ENCODE measurements around the gene RAPSN. TPM values are rescaled to one million over a fixed set of nuclear protein-coding genes. Genes with fewer than 3 reads are reported as not detected.

Gene RAPSN
- polyA plus RNA-seq, 1 donor = 0.64 TPM

DNA sequence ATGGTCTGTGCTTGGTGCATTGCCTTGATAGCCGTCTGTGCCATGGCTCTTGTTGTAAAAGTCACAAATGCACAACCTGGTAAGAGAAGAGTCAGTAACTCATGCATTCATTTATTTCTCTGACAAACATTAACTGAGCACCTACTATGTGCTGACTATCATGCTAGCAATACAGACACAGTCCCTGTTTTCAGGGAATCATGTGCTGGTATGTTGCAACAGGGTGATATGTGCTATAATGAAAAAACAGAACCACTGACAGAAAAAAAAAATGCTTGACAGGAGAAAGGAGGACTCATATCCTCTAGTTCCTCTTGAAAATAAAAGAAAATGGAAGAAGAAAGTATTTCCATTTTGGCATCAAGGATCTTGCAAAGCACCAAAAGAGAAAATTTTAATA, 34.5 kb upstream of the RAPSN start:
- no peak overlapping the region for H3K4me3 ChIP-seq (ENCODE audit: low read length)
- no peaks in the 10 kb centered on the region for H3K9me3 ChIP-seq (ENCODE audit: control insufficient read depth, low read depth, low read length)
- peaks cover 3% of the 10 kb centered on the region for H3K4me1 ChIP-seq (ENCODE audit: control insufficient read depth, insufficient read depth, low read length)
- H3K27ac ChIP-seq (ENCODE audit: low read length) = no peak overlapping the region
- WGBS (ENCODE audit: insufficient coverage, low lambda C conversion rate) = no CpG with 5 or more reads among the region's 1 CpG
- no peaks in the 10 kb centered on the region for H3K27me3 ChIP-seq (ENCODE audit: control insufficient read depth, insufficient read depth, low read length)
- peaks cover 77% of the 10 kb centered on the region for H3K36me3 ChIP-seq (ENCODE audit: control insufficient read depth, insufficient read depth, low read length)
- no peak for DNase-seq

DNA sequence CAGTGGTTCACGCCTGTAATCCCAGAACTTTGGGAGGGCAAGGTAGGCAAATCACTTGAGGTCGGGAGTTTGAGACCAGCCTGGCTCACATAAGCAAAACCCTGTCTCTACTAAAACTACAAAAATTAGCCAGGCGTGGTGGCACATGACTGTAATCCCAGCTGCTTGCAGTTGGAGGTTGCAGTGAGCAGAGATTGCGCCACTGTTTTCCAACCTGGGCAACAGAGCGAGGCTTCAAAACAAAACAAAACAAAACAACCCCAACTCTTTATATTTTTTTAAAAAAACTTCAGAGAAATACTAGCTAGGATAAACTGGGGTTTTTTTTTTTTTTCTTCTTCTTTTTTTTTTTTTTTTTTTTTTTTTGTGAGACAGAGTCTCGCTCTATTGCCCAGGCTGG, 31.8 kb upstream of the RAPSN start:
- H3K36me3 ChIP-seq (ENCODE audit: control insufficient read depth, insufficient read depth, low read length) = peaks cover 87% of the 10 kb centered on the region

DNA sequence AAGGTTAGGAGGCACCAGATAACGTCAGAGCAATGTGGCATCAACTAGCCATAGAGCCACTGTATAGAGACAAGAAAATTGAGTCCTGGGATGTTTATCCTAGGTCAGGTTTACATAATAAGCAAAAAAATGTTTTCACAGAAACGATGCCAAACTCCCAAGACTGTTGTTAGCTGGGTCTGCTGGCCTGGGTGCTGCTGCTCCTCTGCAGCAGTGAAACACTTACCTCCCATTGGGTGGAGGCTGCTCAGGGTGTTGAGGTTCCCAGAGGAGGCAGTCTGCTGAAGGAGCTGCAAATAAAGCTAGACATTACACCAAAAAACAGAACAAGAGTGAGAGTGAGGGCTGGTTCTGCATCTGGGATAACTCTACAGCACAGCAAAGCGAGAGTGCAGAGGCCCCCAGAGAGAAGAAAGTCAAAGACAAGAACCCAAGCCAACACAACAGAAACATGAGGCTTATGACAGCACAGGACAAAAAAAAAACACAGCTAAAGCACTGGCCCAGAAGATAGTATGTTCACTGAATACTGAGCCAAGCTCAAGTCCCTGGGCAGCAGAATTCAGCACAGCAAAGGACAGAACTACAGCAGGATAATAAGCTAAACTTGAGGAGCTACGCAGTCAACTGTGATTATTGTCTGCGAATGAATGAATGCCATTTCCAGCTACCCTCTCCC, 29.9 kb upstream of the RAPSN start:
- no peak for DNase-seq
- no peaks in the 10 kb centered on the region for H3K27me3 ChIP-seq (ENCODE audit: control insufficient read depth, insufficient read depth, low read length)
- H3K27ac ChIP-seq (ENCODE audit: low read length) = no peak overlapping the region
- H3K4me1 ChIP-seq (ENCODE audit: control insufficient read depth, insufficient read depth, low read length) = no peaks in the 10 kb centered on the region
- H3K9me3 ChIP-seq (ENCODE audit: control insufficient read depth, low read depth, low read length) = no peaks in the 10 kb centered on the region
- no peak overlapping the region for H3K4me3 ChIP-seq (ENCODE audit: low read length)
- no CpG with 5 or more reads among the region's 5 CpGs for WGBS (ENCODE audit: insufficient coverage, low lambda C conversion rate)
- peaks cover 93% of the 10 kb centered on the region for H3K36me3 ChIP-seq (ENCODE audit: control insufficient read depth, insufficient read depth, low read length)

More for the DNA sequence above, 31.8 kb upstream of the RAPSN start:
- WGBS (ENCODE audit: insufficient coverage, low lambda C conversion rate) = no CpG with 5 or more reads among the region's 6 CpGs
- no peak for DNase-seq
- no peaks in the 10 kb centered on the region for H3K9me3 ChIP-seq (ENCODE audit: control insufficient read depth, low read depth, low read length)
- H3K27me3 ChIP-seq (ENCODE audit: control insufficient read depth, insufficient read depth, low read length) = no peaks in the 10 kb centered on the region
- no peaks in the 10 kb centered on the region for H3K4me1 ChIP-seq (ENCODE audit: control insufficient read depth, insufficient read depth, low read length)
- H3K27ac ChIP-seq (ENCODE audit: low read length) = no peak overlapping the region
- no peak overlapping the region for H3K4me3 ChIP-seq (ENCODE audit: low read length)

DNA sequence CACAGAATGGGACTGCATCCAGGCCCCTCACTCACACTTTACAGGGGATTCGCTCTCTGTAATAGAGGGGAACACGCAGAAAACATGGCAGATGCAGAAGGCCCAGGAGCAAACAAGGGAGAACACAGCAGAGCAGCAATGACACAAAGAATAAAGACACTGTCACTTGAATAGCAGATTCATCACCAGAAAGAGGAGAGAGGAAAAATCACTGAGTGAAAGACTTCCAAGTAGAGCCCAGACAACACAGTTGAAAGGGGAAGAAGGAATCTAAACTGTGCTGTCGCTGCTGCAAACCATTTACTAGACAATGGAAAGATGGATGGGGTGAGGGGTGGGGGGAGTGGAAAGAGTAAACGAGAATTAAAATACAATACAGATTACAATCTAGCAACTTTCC, 28.8 kb upstream of the RAPSN start:
- 60% methylated on average over 1 of the region's 4 CpGs for WGBS (ENCODE audit: insufficient coverage, low lambda C conversion rate)
- Histone ChIP-seq H3K27me3 (ENCODE audit: control insufficient read depth, insufficient read depth, low read length) (no peaks in the 10 kb centered on the region), H3K27ac (ENCODE audit: low read length) (no peak overlapping the region), H3K4me1 (ENCODE audit: control insufficient read depth, insufficient read depth, low read length) (no peaks in the 10 kb centered on the region), H3K36me3 (ENCODE audit: control insufficient read depth, insufficient read depth, low read length) (peaks cover 91% of the 10 kb centered on the region), H3K4me3 (ENCODE audit: low read length) (no peak overlapping the region), H3K9me3 (ENCODE audit: control insufficient read depth, low read depth, low read length) (no peaks in the 10 kb centered on the region)
- no peak for DNase-seq

DNA sequence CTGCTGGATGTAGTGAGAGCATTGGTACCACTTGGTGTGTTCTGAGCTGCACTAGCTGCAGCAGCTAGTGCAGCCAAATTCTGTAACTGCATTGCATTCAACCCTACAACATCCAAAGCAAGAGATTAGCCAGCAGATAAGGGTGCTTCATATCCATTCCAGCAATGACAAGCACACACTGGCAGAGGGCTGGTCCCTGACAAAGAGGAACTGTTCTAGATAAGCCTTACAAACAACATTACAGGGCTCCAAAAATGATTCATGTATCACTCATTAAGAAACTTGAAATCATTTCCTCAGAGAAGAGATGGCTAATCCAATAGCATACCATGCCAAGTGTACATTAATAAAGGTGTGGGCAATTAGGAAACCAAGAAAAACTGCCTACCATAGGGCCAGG, 28.4 kb upstream of the RAPSN start:
- DNase-seq = no peak
- H3K27ac ChIP-seq (ENCODE audit: low read length) = no peak overlapping the region
- no peak overlapping the region for H3K4me3 ChIP-seq (ENCODE audit: low read length)
- peaks cover 91% of the 10 kb centered on the region for H3K36me3 ChIP-seq (ENCODE audit: control insufficient read depth, insufficient read depth, low read length)
- no peaks in the 10 kb centered on the region for H3K9me3 ChIP-seq (ENCODE audit: control insufficient read depth, low read depth, low read length)
- no peaks in the 10 kb centered on the region for H3K4me1 ChIP-seq (ENCODE audit: control insufficient read depth, insufficient read depth, low read length)
- no peaks in the 10 kb centered on the region for H3K27me3 ChIP-seq (ENCODE audit: control insufficient read depth, insufficient read depth, low read length)

DNA sequence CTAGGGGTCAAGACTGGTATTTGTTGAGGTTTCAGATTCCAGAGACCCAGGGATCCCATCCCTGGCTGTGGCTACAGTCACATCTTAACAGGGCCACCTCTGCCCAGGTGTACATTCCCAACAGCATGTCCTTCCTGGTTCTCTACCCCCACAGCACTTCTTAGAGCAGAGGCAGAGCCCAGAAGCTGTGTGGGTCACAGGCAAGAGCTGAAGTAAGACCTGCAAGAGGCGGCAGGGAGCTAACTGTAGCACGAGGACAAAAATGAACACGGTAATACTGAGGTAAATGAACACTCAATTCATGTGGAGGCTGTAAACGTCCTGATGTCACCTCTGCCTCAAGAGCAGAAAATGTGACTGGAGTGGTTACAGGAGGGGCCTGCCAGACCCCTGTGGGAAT, 21.7 kb upstream of the RAPSN start:
- Histone ChIP-seq H3K36me3 (ENCODE audit: control insufficient read depth, insufficient read depth, low read length) (peaks cover 83% of the 10 kb centered on the region), H3K9me3 (ENCODE audit: control insufficient read depth, low read depth, low read length) (no peaks in the 10 kb centered on the region), H3K27me3 (ENCODE audit: control insufficient read depth, insufficient read depth, low read length) (no peaks in the 10 kb centered on the region), H3K4me3 (ENCODE audit: low read length) (no peak overlapping the region), H3K27ac (ENCODE audit: low read length) (no peak overlapping the region), H3K4me1 (ENCODE audit: control insufficient read depth, insufficient read depth, low read length) (no peaks in the 10 kb centered on the region)
- WGBS (ENCODE audit: insufficient coverage, low lambda C conversion rate) = 100% methylated on average over 1 of the region's 4 CpGs
- DNase-seq = no peak

DNA sequence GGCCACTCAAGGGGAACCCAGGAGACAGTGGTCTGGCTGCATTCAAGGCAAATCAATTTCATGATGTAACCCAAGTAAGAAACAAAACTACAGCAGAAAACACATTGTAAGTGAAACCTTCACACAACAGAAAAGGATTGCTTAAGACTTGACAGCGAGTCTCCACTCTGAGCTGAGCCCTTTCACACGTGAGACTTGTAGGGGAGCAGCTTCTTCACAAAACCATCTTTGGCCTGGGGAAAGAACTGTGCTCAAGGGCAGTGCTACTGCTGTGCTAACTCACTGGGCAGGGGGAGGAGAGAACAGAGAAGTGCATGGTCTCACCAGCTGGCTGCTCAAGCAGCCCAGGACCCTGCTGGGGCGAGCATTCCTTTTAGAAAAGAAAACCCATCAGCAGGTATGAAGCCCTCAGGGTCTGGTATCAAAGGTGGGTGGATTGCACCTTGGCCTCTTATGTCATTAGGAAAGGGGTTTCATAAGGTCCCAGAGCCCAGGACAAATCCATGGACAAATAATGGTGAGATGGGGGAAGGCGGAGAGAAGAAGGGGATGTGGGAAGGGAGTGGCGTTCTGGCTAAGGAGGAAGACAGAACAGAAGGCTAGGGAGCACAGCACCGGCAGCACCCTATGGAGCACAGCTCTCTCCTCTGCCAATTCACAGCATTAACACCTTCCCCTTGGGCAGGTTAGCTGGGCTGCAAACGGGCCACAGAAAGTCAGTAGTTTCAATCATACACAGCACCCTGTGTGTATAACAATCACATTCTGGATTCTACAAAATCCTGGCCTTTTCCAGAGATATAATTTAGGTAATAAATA, 20.6 kb upstream of the RAPSN start:
- H3K4me1 ChIP-seq (ENCODE audit: control insufficient read depth, insufficient read depth, low read length) = no peaks in the 10 kb centered on the region
- no peak overlapping the region for H3K4me3 ChIP-seq (ENCODE audit: low read length)
- no peak for DNase-seq
- WGBS (ENCODE audit: insufficient coverage, low lambda C conversion rate) = no CpG with 5 or more reads among the region's 7 CpGs
- H3K27ac ChIP-seq (ENCODE audit: low read length) = no peak overlapping the region
- H3K36me3 ChIP-seq (ENCODE audit: control insufficient read depth, insufficient read depth, low read length) = peaks cover 77% of the 10 kb centered on the region
- no peaks in the 10 kb centered on the region for H3K9me3 ChIP-seq (ENCODE audit: control insufficient read depth, low read depth, low read length)
- H3K27me3 ChIP-seq (ENCODE audit: control insufficient read depth, insufficient read depth, low read length) = no peaks in the 10 kb centered on the region

DNA sequence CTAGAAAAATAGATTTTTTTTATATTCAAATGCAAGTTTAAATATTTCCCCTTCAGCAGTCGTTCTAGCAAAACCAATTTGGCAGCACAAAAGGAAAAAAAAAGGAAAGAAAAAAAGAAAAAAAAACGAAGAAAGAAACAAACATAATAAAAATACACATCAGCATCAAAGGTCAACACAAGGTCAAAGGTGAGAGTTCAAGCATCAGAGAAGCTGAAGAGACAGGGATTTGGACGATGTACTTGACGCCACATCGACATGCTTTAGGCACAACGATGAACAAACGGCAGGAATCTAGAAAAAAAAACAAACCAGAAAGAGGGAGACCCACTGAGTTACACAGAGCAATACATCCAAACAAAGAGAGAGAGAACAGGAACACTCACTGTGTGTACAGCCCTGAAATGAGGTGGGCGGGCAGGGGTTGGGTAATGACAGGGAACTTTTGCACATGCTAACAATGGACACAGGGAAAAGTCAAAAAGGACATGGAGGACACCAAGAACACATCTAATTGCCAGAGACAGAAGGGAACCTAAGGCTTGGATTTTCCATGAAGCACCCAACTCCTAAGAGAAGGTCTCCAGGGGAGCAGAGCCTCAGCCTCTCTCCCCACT, 19.8 kb upstream of the RAPSN start:
- WGBS (ENCODE audit: insufficient coverage, low lambda C conversion rate) = 59% methylated on average over 4 of the region's 8 CpGs
- no peak for DNase-seq
- Histone ChIP-seq H3K27me3 (ENCODE audit: control insufficient read depth, insufficient read depth, low read length) (no peaks in the 10 kb centered on the region), H3K27ac (ENCODE audit: low read length) (no peak overlapping the region), H3K4me3 (ENCODE audit: low read length) (no peak overlapping the region), H3K4me1 (ENCODE audit: control insufficient read depth, insufficient read depth, low read length) (no peaks in the 10 kb centered on the region), H3K9me3 (ENCODE audit: control insufficient read depth, low read depth, low read length) (no peaks in the 10 kb centered on the region), H3K36me3 (ENCODE audit: control insufficient read depth, insufficient read depth, low read length) (peaks cover 77% of the 10 kb centered on the region)

DNA sequence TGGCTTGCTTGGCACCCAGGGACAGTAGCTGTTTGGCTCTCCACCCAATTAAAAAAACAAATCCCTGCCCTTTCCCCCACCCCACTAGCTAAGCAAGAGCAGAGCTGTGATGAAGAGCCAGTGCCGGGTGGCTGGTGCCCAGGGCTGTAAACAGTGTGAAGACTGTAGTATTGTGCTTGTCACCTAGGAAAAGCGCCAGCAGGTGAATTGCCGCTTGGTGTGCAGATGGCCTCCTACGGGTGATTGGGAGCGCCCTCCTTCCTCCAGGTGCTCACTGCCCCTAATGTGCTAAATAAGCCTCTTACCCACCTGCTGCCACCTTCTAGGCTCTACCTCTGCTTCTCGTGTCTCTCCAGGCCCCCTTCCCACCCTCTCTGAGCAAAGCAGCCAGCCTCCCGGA, 18.4 kb upstream of the RAPSN start:
- DNase-seq = no peak
- Histone ChIP-seq H3K27me3 (ENCODE audit: control insufficient read depth, insufficient read depth, low read length) (no peaks in the 10 kb centered on the region), H3K27ac (ENCODE audit: low read length) (no peak overlapping the region), H3K9me3 (ENCODE audit: control insufficient read depth, low read depth, low read length) (no peaks in the 10 kb centered on the region), H3K4me1 (ENCODE audit: control insufficient read depth, insufficient read depth, low read length) (no peaks in the 10 kb centered on the region), H3K4me3 (ENCODE audit: low read length) (no peak overlapping the region), H3K36me3 (ENCODE audit: control insufficient read depth, insufficient read depth, low read length) (peaks cover 69% of the 10 kb centered on the region)
- no CpG with 5 or more reads among the region's 7 CpGs for WGBS (ENCODE audit: insufficient coverage, low lambda C conversion rate)

DNA sequence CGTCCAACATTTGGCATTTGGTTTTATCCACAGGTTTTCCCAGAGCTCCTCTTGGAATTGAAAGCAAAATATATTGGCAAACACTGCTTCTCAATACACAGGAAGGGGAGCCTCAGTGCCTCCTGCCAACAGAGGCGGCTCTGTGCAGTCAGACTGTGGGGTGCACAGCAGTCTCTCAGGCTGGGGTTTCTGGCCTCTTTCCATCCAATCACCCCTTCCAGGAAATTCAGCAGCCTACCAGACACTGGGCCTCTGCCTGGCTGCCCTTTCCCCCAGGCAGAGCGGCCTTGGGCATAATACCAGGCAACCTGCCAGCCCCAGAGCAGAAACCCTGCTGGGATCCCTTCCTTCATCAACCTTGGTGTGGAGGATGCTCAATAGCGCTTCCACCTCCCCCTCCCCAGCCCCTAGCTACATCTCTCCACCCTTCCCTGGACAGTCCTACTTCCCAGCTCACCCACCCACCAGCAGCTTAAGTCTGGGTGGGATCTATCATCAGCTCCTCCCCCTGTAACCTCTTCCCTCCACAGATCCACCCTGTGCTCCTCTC, 17.8 kb upstream of the RAPSN start:
- no peak overlapping the region for H3K4me3 ChIP-seq (ENCODE audit: low read length)
- H3K9me3 ChIP-seq (ENCODE audit: control insufficient read depth, low read depth, low read length) = no peaks in the 10 kb centered on the region
- no peak overlapping the region for H3K27ac ChIP-seq (ENCODE audit: low read length)
- H3K27me3 ChIP-seq (ENCODE audit: control insufficient read depth, insufficient read depth, low read length) = no peaks in the 10 kb centered on the region
- DNase-seq = no peak
- no peaks in the 10 kb centered on the region for H3K4me1 ChIP-seq (ENCODE audit: control insufficient read depth, insufficient read depth, low read length)
- WGBS (ENCODE audit: insufficient coverage, low lambda C conversion rate) = no CpG with 5 or more reads among the region's 4 CpGs
- peaks cover 63% of the 10 kb centered on the region for H3K36me3 ChIP-seq (ENCODE audit: control insufficient read depth, insufficient read depth, low read length)
